ENCODE measurements around the gene DPP7.

DNA sequence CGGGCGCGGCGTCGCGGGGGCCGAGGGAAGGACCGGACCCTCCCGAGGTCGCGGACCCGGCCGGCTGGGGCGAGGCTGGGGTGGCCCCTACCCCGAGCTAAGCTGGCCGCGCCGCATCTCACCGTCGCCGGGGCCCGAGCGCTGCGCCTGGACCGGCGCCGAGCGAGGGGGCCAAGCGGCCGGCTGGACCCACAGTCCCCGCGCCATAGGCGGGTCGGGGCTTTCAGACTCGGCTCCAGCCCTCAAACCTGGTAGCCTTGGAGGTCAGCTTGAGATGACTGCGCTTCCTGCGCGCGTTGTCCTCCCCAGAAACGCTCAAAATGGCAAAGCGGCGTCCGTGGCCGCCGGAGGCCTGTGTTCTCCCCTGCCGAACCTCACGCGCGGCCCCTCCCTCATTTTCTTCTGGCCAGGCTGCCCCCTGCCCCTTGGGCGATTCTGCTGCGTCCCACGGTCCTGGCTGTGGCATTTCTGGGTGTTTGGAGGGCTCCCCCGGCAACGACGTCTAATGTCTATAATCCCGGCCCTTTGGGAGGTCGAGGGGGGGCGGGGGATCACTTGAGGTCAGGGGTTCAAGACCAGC, 15.7 kb upstream of the DPP7 start:
- TF ChIP-seq EP300 (IDR thresholded peaks at IDR 0.05; ENCODE audit: borderline replicate concordance) = no peak
- no peak for TF ChIP-seq FOXM1 (IDR thresholded peaks at IDR 0.05; ENCODE audit: borderline replicate concordance, low read depth)
- no peak for TF ChIP-seq NFIC (IDR thresholded peaks at IDR 0.05)
